ENCODE measurements around the gene RUNX2.

Gene RUNX2

GRCh38 chr6:45704056-45704800, 376.1 kb downstream of the RUNX2 start:
- no peak for DNase-seq
- TF ChIP-seq POLR2A (IDR thresholded peaks at IDR 0.05; ENCODE audit: low read length), result no peak
- no peak for TF ChIP-seq GATA1 (IDR thresholded peaks at IDR 0.05; ENCODE audit: low read depth, low read length)

DNA sequence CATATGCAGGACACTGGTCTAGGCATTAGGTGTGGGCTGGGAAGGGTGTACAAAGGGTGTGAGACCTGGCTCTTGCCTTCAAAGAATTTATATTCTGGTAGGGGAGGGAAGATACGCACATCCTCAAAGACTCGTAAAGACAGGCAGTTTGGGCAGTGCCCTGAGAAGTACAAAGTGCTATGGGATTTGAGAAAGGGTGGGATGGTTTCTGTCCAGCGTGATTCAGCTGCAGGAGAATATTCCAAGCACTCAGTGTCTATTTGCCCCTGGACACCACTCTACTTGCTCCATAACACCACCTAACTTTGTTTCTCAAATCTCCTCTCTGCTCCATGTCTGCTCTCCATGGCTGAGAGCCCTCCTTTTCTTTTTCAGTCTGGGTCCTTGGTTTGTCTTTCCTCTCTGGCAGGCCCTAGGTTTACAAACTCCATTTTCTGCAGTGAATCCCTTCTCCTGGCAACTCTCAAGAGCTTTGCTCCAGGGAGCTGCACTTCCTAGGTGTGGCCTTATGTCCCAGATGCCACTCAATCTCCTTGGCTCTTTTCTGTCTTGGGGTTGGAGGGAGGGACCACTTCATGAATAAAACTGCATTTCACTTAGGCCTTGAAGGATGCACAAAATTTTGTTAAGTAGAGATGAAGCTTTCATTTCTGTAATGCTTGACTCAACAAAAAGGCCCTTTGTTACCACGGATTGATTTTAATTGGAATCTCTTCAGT, 377.2 kb downstream of the RUNX2 start:
- no peak for DNase-seq

DNA sequence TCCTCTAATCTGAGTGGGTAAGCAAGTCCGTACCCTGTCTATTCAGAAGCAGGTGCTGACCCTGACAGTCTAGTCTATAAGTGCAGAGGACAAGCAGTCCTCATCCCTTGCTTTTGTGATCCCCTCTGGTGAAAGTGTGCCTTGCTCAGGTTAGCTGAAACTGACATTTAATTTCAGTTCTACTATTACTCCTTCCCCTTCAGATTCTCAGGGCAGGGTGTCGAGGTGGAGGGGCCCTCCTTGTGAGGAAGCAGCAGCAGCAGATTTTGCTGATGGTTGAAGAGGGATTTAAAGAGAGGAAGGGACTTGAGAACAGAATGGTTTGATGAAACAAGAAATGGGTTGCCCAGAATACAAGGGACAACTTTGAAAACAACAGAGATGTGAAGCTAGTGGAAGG, 378.2 kb downstream of the RUNX2 start:
- DNase-seq, result no peak
- TF ChIP-seq GATA1 (IDR thresholded peaks at IDR 0.05; ENCODE audit: low read depth, low read length) (no peak), POLR2A (IDR thresholded peaks at IDR 0.05; ENCODE audit: low read length) (no peak)

More for the DNA sequence above, 377.2 kb downstream of the RUNX2 start:
- no peak for TF ChIP-seq POLR2A (IDR thresholded peaks at IDR 0.05; ENCODE audit: low read length)
- TF ChIP-seq GATA1 (IDR thresholded peaks at IDR 0.05; ENCODE audit: low read depth, low read length), result no peak

GRCh38 chr6:45707176-45707575, 379.0 kb downstream of the RUNX2 start:
- no peak for DNase-seq
- TF ChIP-seq POLR2A (IDR thresholded peaks at IDR 0.05; ENCODE audit: low read length) (no peak), GATA1 (IDR thresholded peaks at IDR 0.05; ENCODE audit: low read depth, low read length) (no peak)

- TF ChIP-seq GATA1 (IDR thresholded peaks at IDR 0.05; ENCODE audit: low read depth, low read length), result no peak
- no peak for TF ChIP-seq POLR2A (IDR thresholded peaks at IDR 0.05; ENCODE audit: low read length)
- DNase-seq, result no peak
These were observed 381.7 kb downstream of the RUNX2 start for GRCh38 chr6:45709781-45710220.

DNA sequence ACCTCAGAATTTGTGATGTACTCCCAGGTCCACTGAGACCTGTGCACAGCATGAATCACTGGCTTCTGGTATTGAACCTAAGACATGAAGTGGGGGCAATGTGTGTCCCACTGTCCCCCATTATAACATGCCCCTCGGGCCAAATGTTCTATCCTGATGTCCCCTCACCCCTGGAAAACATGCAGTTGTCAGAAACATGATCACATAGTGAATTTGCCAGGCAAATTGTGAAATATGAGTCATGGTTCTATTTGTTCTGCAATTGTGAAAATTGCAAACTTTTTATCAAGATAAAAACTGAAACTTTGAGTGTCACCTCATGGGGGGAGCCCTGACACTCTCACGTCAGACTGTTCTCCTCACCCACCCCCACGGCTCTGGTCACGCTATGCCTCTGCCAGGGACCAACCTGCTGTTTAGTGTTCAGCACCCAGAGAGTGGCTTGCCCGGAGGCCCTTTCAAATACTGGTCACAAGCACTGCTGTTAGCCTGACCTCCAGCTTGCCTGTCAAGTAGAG, 382.2 kb downstream of the RUNX2 start:
- TF ChIP-seq POLR2A (IDR thresholded peaks at IDR 0.05; ENCODE audit: low read length) (no peak), GATA1 (IDR thresholded peaks at IDR 0.05; ENCODE audit: low read depth, low read length) (no peak)
- no peak for DNase-seq

- TF ChIP-seq GATA1 (IDR thresholded peaks at IDR 0.05; ENCODE audit: low read depth, low read length) (no peak), POLR2A (IDR thresholded peaks at IDR 0.05; ENCODE audit: low read length) (no peak)
- no peak for DNase-seq
These were observed 383.9 kb downstream of the RUNX2 start for GRCh38 chr6:45712076-45712475.

DNA sequence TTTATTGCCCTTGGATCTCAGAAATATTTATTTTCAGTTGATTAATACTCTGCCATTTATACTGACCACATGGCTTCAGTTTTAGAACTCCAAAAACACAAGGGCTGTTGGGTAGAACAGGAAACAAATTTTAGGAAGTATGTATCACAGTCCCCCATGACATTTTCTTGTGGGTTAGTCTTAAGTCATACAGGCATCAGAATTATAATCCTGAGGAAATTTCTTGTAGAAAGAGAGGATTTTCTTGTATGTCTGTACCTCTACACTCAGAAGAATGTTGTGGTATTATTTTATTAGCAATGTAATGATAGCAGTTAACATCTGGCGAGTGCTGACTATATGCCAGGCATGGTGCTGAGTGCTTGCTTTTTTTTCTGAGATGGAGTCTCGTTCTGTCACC, 384.7 kb downstream of the RUNX2 start:
- TF ChIP-seq POLR2A (IDR thresholded peaks at IDR 0.05; ENCODE audit: low read length) (no peak), GATA1 (IDR thresholded peaks at IDR 0.05; ENCODE audit: low read depth, low read length) (no peak)
- no peak for DNase-seq

All from erythroblast (primary cell).